ENCODE data around the gene OR10J5. TPM values are rescaled to one million over a fixed set of nuclear protein-coding genes. Genes with fewer than 3 reads are reported as not detected.

OR10J5 gene
- total and polyA plus RNA-seq, 2 donors (not counting 1 experiment from before 2014, with no cell fraction given) = not detected

DNA sequence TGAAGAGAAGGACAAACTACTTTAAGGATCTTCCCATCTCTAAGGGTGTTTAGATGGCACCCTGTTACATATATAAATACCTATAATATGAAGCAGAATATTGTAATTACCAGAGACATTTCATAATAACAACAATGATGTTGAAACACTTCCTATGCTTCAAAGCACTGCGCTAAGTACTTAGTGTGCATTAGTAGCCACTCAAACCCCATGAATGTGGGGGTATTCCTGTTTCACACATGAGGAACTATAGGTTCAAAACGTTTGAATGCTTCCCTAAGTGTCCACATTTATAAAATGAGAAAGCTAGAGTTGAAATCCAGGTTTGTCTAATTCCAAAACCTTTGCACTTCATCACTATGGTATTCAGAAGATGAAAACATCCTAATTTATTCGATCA is 18.5 kb upstream of the OR10J5 start:
- ChIA-PET CTCF (no interaction called here), POLR2A (no interaction called here)
- Mint-ChIP-seq H3K4me1 (no peaks in the 10 kb centered on the region), H3K4me3 (no peak overlapping the region), H3K27me3 (peaks cover 12% of the 10 kb centered on the region), H3K27ac (no peak overlapping the region), H3K9me3 (ENCODE audit: insufficient read depth) (no peaks in the 10 kb centered on the region)
- intact Hi-C loops (cut with micrococcal nuclease) = no loop called here
- H3K27ac ChIP-seq (ENCODE audit: low read length in 2 of 2) = no peak overlapping the region
- H3K9ac ChIP-seq (ENCODE audit: low read length) = no peak overlapping the region
- no peaks in the 10 kb centered on the region for H3K9me3 ChIP-seq (ENCODE audit: control extremely low read depth in 1 of 3, control insufficient read depth in 2 of 3, insufficient read depth in 1 of 3, low read length in 2 of 3)
- DNase-seq (no peak), ATAC-seq (ENCODE audit: low read depth) (no peak)
- no peaks in the 10 kb centered on the region for H3K79me2 ChIP-seq (ENCODE audit: control insufficient read depth, insufficient read depth, low read length)
- H3K4me3 ChIP-seq (ENCODE audit: control extremely low read depth in 1 of 5, extremely low read depth in 1 of 5, insufficient read depth in 1 of 5, low read depth in 2 of 5, low read length in 4 of 5) = no peak overlapping the region
- no peaks in the 10 kb centered on the region for H4K20me1 ChIP-seq (ENCODE audit: control insufficient read depth, insufficient read depth, low read length, poor library complexity, severe bottlenecking)
- no CpG with 5 or more reads among the region's 3 CpGs for WGBS (ENCODE audit: insufficient coverage)
- no peaks in the 10 kb centered on the region for H3K4me1 ChIP-seq (ENCODE audit: control insufficient read depth in 2 of 2, insufficient read depth in 2 of 2, low read length in 2 of 2)
- no peak overlapping the region for H2AFZ ChIP-seq (ENCODE audit: insufficient read depth, low read depth, low read length, poor library complexity, severe bottlenecking)
- no peaks in the 10 kb centered on the region for H3K27me3 ChIP-seq (replicated peaks in 1 of 4; ENCODE audit: control extremely low read depth in 1 of 4, control insufficient read depth in 3 of 4, insufficient read depth in 4 of 4, low read length in 3 of 4)
- H3K36me3 ChIP-seq (replicated peaks in 1 of 2; ENCODE audit: control extremely low read depth in 1 of 2, control insufficient read depth in 1 of 2, extremely low read depth in 1 of 2, insufficient read depth in 2 of 2, low read length in 1 of 2) = no peaks in the 10 kb centered on the region
- TF ChIP-seq CTCF (IDR thresholded peaks at IDR 0.05) = no peak
- no peak for TF ChIP-seq EZH2 (IDR thresholded peaks at IDR 0.05; ENCODE audit: borderline replicate concordance, insufficient read depth, low read depth, low read length, poor library complexity, severe bottlenecking)
- H3K4me2 ChIP-seq (replicated peaks; ENCODE audit: low read depth, low read length, poor library complexity, severe bottlenecking) = no peak overlapping the region

- no peak overlapping the region for H3K27ac ChIP-seq (ENCODE audit: low read length in 2 of 2)
- no peaks in the 10 kb centered on the region for H3K79me2 ChIP-seq (ENCODE audit: control insufficient read depth, insufficient read depth, low read length)
- H3K9me3 ChIP-seq (ENCODE audit: control extremely low read depth in 1 of 3, control insufficient read depth in 2 of 3, insufficient read depth in 1 of 3, low read length in 2 of 3) = no peaks in the 10 kb centered on the region
- ChIA-PET CTCF (no interaction called here), POLR2A (no interaction called here)
- H3K4me3 ChIP-seq (ENCODE audit: control extremely low read depth in 1 of 5, extremely low read depth in 1 of 5, insufficient read depth in 1 of 5, low read depth in 2 of 5, low read length in 4 of 5) = no peak overlapping the region
- no peak overlapping the region for H3K4me2 ChIP-seq (replicated peaks; ENCODE audit: low read depth, low read length, poor library complexity, severe bottlenecking)
- H3K9me3 Mint-ChIP-seq (ENCODE audit: insufficient read depth) = no peaks in the 10 kb centered on the region
- no peaks in the 10 kb centered on the region for H3K4me1 Mint-ChIP-seq
- no peaks in the 10 kb centered on the region for H4K20me1 ChIP-seq (ENCODE audit: control insufficient read depth, insufficient read depth, low read length, poor library complexity, severe bottlenecking)
- no peak overlapping the region for H3K9ac ChIP-seq (ENCODE audit: low read length)
- H3K36me3 ChIP-seq (replicated peaks in 1 of 2; ENCODE audit: control extremely low read depth in 1 of 2, control insufficient read depth in 1 of 2, extremely low read depth in 1 of 2, insufficient read depth in 2 of 2, low read length in 1 of 2) = no peaks in the 10 kb centered on the region
- no peak overlapping the region for H3K27ac Mint-ChIP-seq
- H2AFZ ChIP-seq (ENCODE audit: insufficient read depth, low read depth, low read length, poor library complexity, severe bottlenecking) = no peak overlapping the region
- ATAC-seq (ENCODE audit: low read depth) = no peak
- intact Hi-C loops (cut with micrococcal nuclease) = no loop called here
- no CpG with 5 or more reads among the region's 2 CpGs for WGBS (ENCODE audit: insufficient coverage)
- H3K4me3 Mint-ChIP-seq = no peak overlapping the region
- TF ChIP-seq CTCF (IDR thresholded peaks at IDR 0.05) = no peak
- no peaks in the 10 kb centered on the region for H3K27me3 ChIP-seq (replicated peaks in 1 of 4; ENCODE audit: control extremely low read depth in 1 of 4, control insufficient read depth in 3 of 4, insufficient read depth in 4 of 4, low read length in 3 of 4)
- no peaks in the 10 kb centered on the region for H3K4me1 ChIP-seq (ENCODE audit: control insufficient read depth in 2 of 2, insufficient read depth in 2 of 2, low read length in 2 of 2)
- H3K27me3 Mint-ChIP-seq = peaks cover 5% of the 10 kb centered on the region
- DNase-seq = no peak
Observed at GRCh38 chr1:159548126-159548525, 12.3 kb upstream of the OR10J5 start.
